CD4-positive, alpha-beta T cell treated with Interleukin-6 at 100 ng/mL for 8 hours (primary cell): ENCODE data around the gene CEP68.
A peak's percentile ranks its signal among the peaks of the same experiment; 100 is the strongest.

Source experiments
- DNase-seq: peaks from one replicate; pipeline ENCODE4 v3.0.0-alpha.2; 2020; ENCODE audit warnings: mixed read lengths, low spot score

The CEP68 gene

GRCh38 chr2:65059071-65059470 is 2.9 kb downstream of the CEP68 start:
- DNase-seq = no peak

GRCh38 chr2:65061146-65061909 is 5.1 kb downstream of the CEP68 start:
- no peak for DNase-seq

GRCh38 chr2:65061910-65062339 is 5.7 kb downstream of the CEP68 start:
- DNase-seq = no peak

GRCh38 chr2:65062843-65063825 is 6.9 kb downstream of the CEP68 start:
- no peak for DNase-seq

- DNase-seq = peak; percentile 51
These were observed 8.7 kb downstream of the CEP68 start for GRCh38 chr2:65064728-65065552.

GRCh38 chr2:65067806-65068553 is 11.8 kb downstream of the CEP68 start:
- no peak for DNase-seq

GRCh38 chr2:65069439-65069824 is 13.2 kb downstream of the CEP68 start:
- no peak for DNase-seq

GRCh38 chr2:65070172-65070830 is 14.1 kb downstream of the CEP68 start:
- DNase-seq = no peak

GRCh38 chr2:65070856-65071255 is 14.6 kb downstream of the CEP68 start:
- no peak for DNase-seq

- DNase-seq = no peak
These were observed 15.4 kb downstream of the CEP68 start for GRCh38 chr2:65071499-65072180.

GRCh38 chr2:65072181-65072970 is 16.2 kb downstream of the CEP68 start:
- no peak for DNase-seq

- DNase-seq = no peak
These were observed 17.8 kb downstream of the CEP68 start for GRCh38 chr2:65073879-65074565.

GRCh38 chr2:65075176-65075575 is 19.0 kb downstream of the CEP68 start:
- DNase-seq = no peak

GRCh38 chr2:65075605-65076344 is 19.6 kb downstream of the CEP68 start:
- no peak for DNase-seq

- no peak for DNase-seq
These were observed 20.1 kb downstream of the CEP68 start for GRCh38 chr2:65076345-65076710.

GRCh38 chr2:65077898-65078297 is 21.7 kb downstream of the CEP68 start:
- DNase-seq = no peak

- DNase-seq = no peak
These were observed 22.8 kb downstream of the CEP68 start for GRCh38 chr2:65079017-65079416.

- no peak for DNase-seq
These were observed 25.0 kb downstream of the CEP68 start for GRCh38 chr2:65081232-65081685.
